Neural cell (in vitro differentiated cells): ENCODE measurements around the gene ANK2. TPM values are rescaled to one million over a fixed set of nuclear protein-coding genes. Genes with fewer than 3 reads are reported as not detected.

ENCODE experiments used
- H2AFZ ChIP-seq: fragments of 200-600, 300-800 bp; sonication (generic), shearing (Covaris generic); 2 replicates; pipeline ENCODE4 v1.6.0; 2014; ENCODE audit warnings: low read depth, mild to moderate bottlenecking, antibody characterized with exemption, low read length, moderate library complexity
- H3F3A ChIP-seq: fragments of 200-600 bp; shearing (Covaris generic); 2 replicates; pipeline ENCODE4 v1.6.1; 2016; ENCODE audit warnings: mild to moderate bottlenecking, moderate library complexity, mixed read lengths, antibody characterized with exemption, low read length; ENCODE audit not compliant: insufficient read depth, poor library complexity, severe bottlenecking
- H3K27ac ChIP-seq: fragments of 200-600, 300-800 bp; sonication (generic), shearing (Covaris generic); 2 replicates; pipeline ENCODE4 v1.5.1; 2014; ENCODE audit warnings: mild to moderate bottlenecking, low read length, moderate library complexity
- H3K27me3 ChIP-seq: fragments of 300-800, 200-600 bp; sonication (generic), shearing (Covaris generic); 2 replicates; pipeline ENCODE4 v1.6.0; 2014; ENCODE audit warnings: mild to moderate bottlenecking, low read depth, low read length, moderate library complexity; ENCODE audit not compliant: insufficient read depth
- H3K36me3 ChIP-seq: fragments of 300-800, 200-600 bp; sonication (generic), shearing (Covaris generic); 2 replicates; pipeline ENCODE4 v1.5.1; 2014; ENCODE audit warnings: mild to moderate bottlenecking, antibody characterized with exemption, low read length, moderate library complexity; ENCODE audit not compliant: insufficient read depth
- H3K4me2 ChIP-seq: fragments of 300-800, 200-600 bp; sonication (generic), shearing (Covaris generic); 2 replicates; pipeline ENCODE4 v1.6.0; 2014; ENCODE audit warnings: mild to moderate bottlenecking, low read length
- H3K4me3 ChIP-seq: fragments of 300-800, 200-600 bp; sonication (generic), shearing (Covaris generic); 2 replicates; pipeline ENCODE4 v1.5.1; 2014; ENCODE audit warnings: mild to moderate bottlenecking, low read length, moderate library complexity
- H3K79me2 ChIP-seq: fragments of 200-600 bp; shearing (Covaris generic); replicated peaks from 2 replicates; pipeline ENCODE4 v1.6.0; 2014; ENCODE audit warnings: mild to moderate bottlenecking, low read length, moderate library complexity; ENCODE audit not compliant: insufficient read depth
- H3K9ac ChIP-seq: fragments of 300-800, 200-600 bp; sonication (generic), shearing (Covaris generic); 2 replicates; pipeline ENCODE4 v1.6.1; 2016; ENCODE audit warnings: mild to moderate bottlenecking, low read length, mixed read lengths
- H3K9me2 ChIP-seq: fragments of 200-600 bp; shearing (Covaris generic); 2 replicates; pipeline ENCODE4 v1.6.1; 2016; ENCODE audit warnings: mild to moderate bottlenecking, low read length, mixed read lengths; ENCODE audit not compliant: insufficient read depth
- H3K9me3 ChIP-seq: fragments of 200-600, 300-800 bp; sonication (generic), shearing (Covaris generic); 2 replicates; pipeline ENCODE4 v1.6.1; 2016; ENCODE audit warnings: mild to moderate bottlenecking, mixed run types, low read length, moderate library complexity, mixed read lengths
- H4K20me1 ChIP-seq: fragments of 200-600 bp; shearing (Covaris generic); 2 replicates; pipeline ENCODE4 v1.6.1; 2016; ENCODE audit warnings: mild to moderate bottlenecking, mixed run types; ENCODE audit not compliant: insufficient read depth
- POLR2AphosphoS5 ChIP-seq: IDR thresholded peaks from 2 replicates; pipeline ENCODE4 v1.6.1; 2012
- polyA plus RNA-seq: library from polyadenylated mRNA; depleted of rRNA; stranded (reverse); fragments of >200 nt; gene quantifications from 2 replicates; pipeline ENCODE4 v1.2.3, GENCODE V29; 2014
- small RNA-seq, 3 experiments: library from RNA; depleted of rRNA; stranded (forward); fragments of <200 nt; gene quantifications; one replicate each; pipeline ENCODE3, GENCODE V24; 2012

The ANK2 gene
- polyA plus RNA-seq, 1 donor from 2014 or later, result 52.0 TPM

DNA sequence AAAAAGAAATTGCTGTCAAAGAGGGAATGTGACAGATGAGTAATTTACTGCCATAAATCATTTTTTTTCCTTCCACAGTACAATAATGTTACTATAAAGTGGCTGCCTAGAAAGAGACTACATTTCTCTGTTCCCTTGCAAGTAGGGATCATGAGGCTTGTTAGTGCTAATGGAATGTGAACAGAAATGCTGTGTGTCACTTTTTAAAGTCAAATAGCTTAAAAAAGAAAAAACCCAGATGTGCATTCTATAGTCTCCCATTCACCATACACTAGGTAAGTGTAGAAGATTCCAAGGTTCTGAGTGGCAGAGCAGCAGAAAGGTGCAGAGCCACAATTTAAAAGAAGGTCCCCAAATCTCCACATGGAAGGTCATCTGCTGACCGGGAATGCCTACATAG lies 383.7 kb downstream of the ANK2 start:
- H3K4me3 ChIP-seq, result no peak overlapping the region
- H3F3A ChIP-seq, result no peaks in the 10 kb centered on the region
- H3K9me2 ChIP-seq, result no peaks in the 10 kb centered on the region
- no peaks in the 10 kb centered on the region for H3K79me2 ChIP-seq
- no peaks in the 10 kb centered on the region for H3K27me3 ChIP-seq
- H2AFZ ChIP-seq, result no peak overlapping the region
- no peak overlapping the region for H3K4me2 ChIP-seq
- H3K36me3 ChIP-seq, result no peaks in the 10 kb centered on the region
- no peaks in the 10 kb centered on the region for H3K9me3 ChIP-seq
- no peak for TF ChIP-seq POLR2AphosphoS5
- H3K9ac ChIP-seq, result no peak overlapping the region
- H4K20me1 ChIP-seq, result no peaks in the 10 kb centered on the region
- no peak overlapping the region for H3K27ac ChIP-seq

Small RNAs within 50 kb of the gene (small RNA-seq; reads per million reads assigned to genes)
- gene MIR8082, result 0 reads per million in 3 experiments
- 0 reads per million in 3 experiments for gene RN7SL184P
- gene RNU1-138P, result 0.90 to 7.6 (median 0.99) reads per million in 3 experiments
